Right lobe of liver (tissue), 6 donors: Measurements from ENCODE around the gene GLP2R. TPM values are rescaled to one million over a fixed set of nuclear protein-coding genes. Genes with fewer than 3 reads are reported as not detected.
"Not testable (repeated sequence)": the region's sequence is repeated elsewhere in the genome, so short reads cannot be mapped to it uniquely, and the experiment has no call there.

ENCODE experiments used
- ATAC-seq, 4 donors: fragments of 200-7000 bp; cut with Tn5 transposase; one replicate each; pipeline ENCODE4 v1.9.1; 2020; ENCODE audit warnings: mild to moderate bottlenecking in 4 of 4, moderate library complexity in 4 of 4
- DNase-seq, 3 donors: peaks; one replicate each; pipeline ENCODE4 v3.0.0-alpha.2; 2020
- H3K27ac ChIP-seq, 3 donors: fragments of 200-600 bp; one replicate each; pipeline ENCODE4 v1.8.0; 2022
- H3K27me3 ChIP-seq, 2 donors: fragments of 200-600 bp; one replicate each; pipeline ENCODE4 v1.8.0; 2022
- H3K36me3 ChIP-seq, 4 donors: fragments of 200-600 bp; sonication (generic) in 1 of 4; one replicate each; pipeline versions ENCODE4 v1.5.1 to v1.8.0; 2017 to 2022; ENCODE audit warnings: control low read depth in 1 of 4
- H3K4me1 ChIP-seq, 4 donors: fragments of 200-600 bp; sonication (generic) in 1 of 4; one replicate each; pipeline versions ENCODE4 v1.5.1 to v1.8.0; 2017 to 2022; ENCODE audit warnings: control low read depth in 1 of 4
- H3K4me3 ChIP-seq, 3 donors: fragments of 200-600 bp; one replicate each; pipeline ENCODE4 v1.8.0; 2022
- H3K9me3 ChIP-seq, 4 donors: fragments of 200-600 bp; sonication (generic) in 1 of 4; one replicate each; pipeline versions ENCODE4 v1.5.1 to v1.8.0; 2017 to 2022; ENCODE audit warnings: control low read depth in 1 of 4
- CTCF ChIP-seq, 4 donors: fragments of 200-600 bp in 3 of 4; fragments of 450-650 bp in 1 of 4; IDR thresholded peaks; one replicate each; pipeline versions ENCODE4 v1.5.1 to v1.8.0; 2016 to 2022; ENCODE audit warnings: antibody characterized with exemption in 4 of 4, mild to moderate bottlenecking in 2 of 4
- POLR2A ChIP-seq: fragments of 450-650 bp; IDR thresholded peaks from one replicate; pipeline ENCODE4 v1.6.1; 2017; ENCODE audit warnings: antibody characterized with exemption, mild to moderate bottlenecking
- WGBS: methylation state at CpG from one replicate; pipeline ENCODE4 v1.1.6; 2018; ENCODE audit warnings: low coverage, low lambda C conversion rate; ENCODE audit not compliant: insufficient coverage; ENCODE audit errors: missing lambda C conversion rate; 5-methylcytosine and 5-hydroxymethylcytosine counted together
- intact Hi-C, 2 donors: fragments of 100-400 bp; cut with DNase I; formaldehyde crosslinking; loops; one replicate each; pipeline versions ENCODE4 v1.11.2 to v1.14.1; 2022
- total RNA-seq, 6 experiments: library from RNA; depleted of rRNA in 2 of 6; stranded (reverse); fragments of >200 nt in 2 of 6; fragmentation: NEBNext Ultra II Directional in 3 of 6; extraction: Animal tissue kit (Norgen Biotek cat#: 25700) in 3 of 6; gene quantifications; one replicate each; pipeline versions ENCODE4 v1.1.0 to v1.2.4, GENCODE V29; 2016 to 2023
- donor health status: DM: no; HTN: yes; CAD: no.
- donor health status: DM: no; HTN: no; CAD: no.
- donor health status: DM: no; HTN: no; CAD: no.
- donor health status: DM: no; HTN: yes; CAD: no.
- donor health status: DM: no; HTN: yes; CAD: no.

The GLP2R gene
- total RNA-seq, 6 experiments from 2014 or later, result 0.12 to 2.4 (median 0.63) TPM

GRCh38 chr17:9916108-9916507 lies 90.4 kb downstream of the GLP2R start:
- ATAC-seq (no peak), DNase-seq (no peak)
- Histone ChIP-seq H3K36me3 (no peaks in the 10 kb centered on the region), H3K4me3 (no peak overlapping the region), H3K27me3 (no peaks in the 10 kb centered on the region), H3K4me1 (no peaks in the 10 kb centered on the region), H3K9me3 (no peaks in the 10 kb centered on the region), H3K27ac (no peak overlapping the region)
- intact Hi-C loops, result no loop called here
- WGBS, result 55% methylated on average over 4 of the region's 8 CpGs
- TF ChIP-seq POLR2A, result no peak
- TF ChIP-seq CTCF (IDR thresholded peaks at IDR 0.05), result no peak

- ATAC-seq, result no peak
- intact Hi-C loops, result no loop called here
- no peaks in the 10 kb centered on the region for H3K4me1 ChIP-seq
These were observed 91.4 kb downstream of the GLP2R start for GRCh38 chr17:9917131-9917530.

GRCh38 chr17:9917801-9918200 lies 92.1 kb downstream of the GLP2R start:
- H3K27ac ChIP-seq, result no peak overlapping the region
- DNase-seq (no peak), ATAC-seq (peak in 1 of 4 donors; percentile 19)
- no peaks in the 10 kb centered on the region for H3K27me3 ChIP-seq
- intact Hi-C loops, result no loop called here
- no peak overlapping the region for H3K4me3 ChIP-seq
- WGBS, result 32% methylated on average over 5 of the region's 19 CpGs
- no peaks in the 10 kb centered on the region for H3K4me1 ChIP-seq
- TF ChIP-seq CTCF (IDR thresholded peaks at IDR 0.05) (no peak), POLR2A (no peak)
- H3K36me3 ChIP-seq, result no peaks in the 10 kb centered on the region
- no peaks in the 10 kb centered on the region for H3K9me3 ChIP-seq

More at GRCh38 chr17:9917131-9917530, 91.4 kb downstream of the GLP2R start:
- H3K9me3 ChIP-seq, result no peaks in the 10 kb centered on the region
- TF ChIP-seq POLR2A (no peak), CTCF (IDR thresholded peaks at IDR 0.05) (no peak)
- H3K4me3 ChIP-seq, result no peak overlapping the region
- WGBS, result 87% methylated on average over 3 of the region's 13 CpGs
- H3K36me3 ChIP-seq, result no peaks in the 10 kb centered on the region
- H3K27me3 ChIP-seq, result no peaks in the 10 kb centered on the region
- H3K27ac ChIP-seq, result no peak overlapping the region
- DNase-seq, result no peak

- no peak for TF ChIP-seq CTCF (IDR thresholded peaks at IDR 0.05)
- Histone ChIP-seq H3K27me3 (no peaks in the 10 kb centered on the region), H3K9me3 (no peaks in the 10 kb centered on the region), H3K4me1 (no peaks in the 10 kb centered on the region), H3K27ac (no peak overlapping the region), H3K4me3 (no peak overlapping the region), H3K36me3 (no peaks in the 10 kb centered on the region)
- intact Hi-C loops, result no loop called here
- no peak for ATAC-seq
- WGBS, result 76% methylated on average over 6 of the region's 8 CpGs
- no peak for DNase-seq
These were observed 92.6 kb downstream of the GLP2R start for GRCh38 chr17:9918352-9918751.

GRCh38 chr17:9918804-9919352 lies 93.2 kb downstream of the GLP2R start:
- H3K27ac ChIP-seq, result no peak overlapping the region
- no peaks in the 10 kb centered on the region for H3K36me3 ChIP-seq
- H3K4me3 ChIP-seq, result no peak overlapping the region
- no peak for DNase-seq
- intact Hi-C loops, result no loop called here
- no peaks in the 10 kb centered on the region for H3K27me3 ChIP-seq
- H3K9me3 ChIP-seq, result no peaks in the 10 kb centered on the region
- no peak for ATAC-seq
- H3K4me1 ChIP-seq, result no peaks in the 10 kb centered on the region
- WGBS, result no CpG with 5 or more reads among the region's 5 CpGs
- no peak for TF ChIP-seq POLR2A
- TF ChIP-seq CTCF (IDR thresholded peaks at IDR 0.05), result no peak

GRCh38 chr17:9921216-9921615 lies 95.5 kb downstream of the GLP2R start:
- DNase-seq, ATAC-seq, H3K4me1 ChIP-seq, H3K9me3 ChIP-seq, H3K27me3 ChIP-seq, H3K4me3 ChIP-seq, H3K36me3 ChIP-seq, intact Hi-C loops, H3K27ac ChIP-seq: not testable (repeated sequence)
- WGBS, result 81% methylated on average over 13 of the region's 13 CpGs
